Mucosa of gallbladder (tissue), 1 donor: ENCODE measurements around the gene CNTN1. TPM values are rescaled to one million over a fixed set of nuclear protein-coding genes. Genes with fewer than 3 reads are reported as not detected.

Experiments used
- DNase-seq: peaks from one replicate; pipeline ENCODE4 v3.0.0-alpha.2; 2020; ENCODE audit warnings: low spot score
- total RNA-seq: library from RNA; stranded (reverse); gene quantifications from one replicate; pipeline ENCODE4 v1.2.1, GENCODE V29; 2021
- donor health status: DM: no; HTN: no; CAD: no.

Gene CNTN1
- total RNA-seq, 1 donor from 2014 or later, result 38.6 TPM

- DNase-seq, result no peak
These were observed 145.7 kb downstream of the CNTN1 start for GRCh38 chr12:40837891-40838429.

- no peak for DNase-seq
These were observed 151.3 kb downstream of the CNTN1 start for GRCh38 chr12:40843495-40843894.

DNA sequence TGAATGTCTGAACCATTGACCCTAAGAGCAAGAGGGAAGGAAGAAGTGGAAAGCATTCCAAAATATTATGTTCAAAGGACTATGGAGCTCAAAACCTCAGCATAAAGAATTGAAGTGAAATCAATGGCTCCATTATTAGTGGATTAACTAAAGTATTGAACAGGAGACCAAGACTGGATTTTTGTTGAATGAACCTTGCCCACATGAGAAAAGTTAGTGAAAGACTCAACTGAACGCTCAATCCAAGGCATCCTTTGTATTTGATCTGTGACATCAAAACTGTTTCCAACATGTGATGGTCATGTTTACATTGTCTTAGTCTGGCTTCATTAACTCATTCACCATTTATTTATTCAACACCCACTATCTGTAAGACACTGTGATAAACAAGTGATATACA, 161.0 kb downstream of the CNTN1 start:
- no peak for DNase-seq

DNA sequence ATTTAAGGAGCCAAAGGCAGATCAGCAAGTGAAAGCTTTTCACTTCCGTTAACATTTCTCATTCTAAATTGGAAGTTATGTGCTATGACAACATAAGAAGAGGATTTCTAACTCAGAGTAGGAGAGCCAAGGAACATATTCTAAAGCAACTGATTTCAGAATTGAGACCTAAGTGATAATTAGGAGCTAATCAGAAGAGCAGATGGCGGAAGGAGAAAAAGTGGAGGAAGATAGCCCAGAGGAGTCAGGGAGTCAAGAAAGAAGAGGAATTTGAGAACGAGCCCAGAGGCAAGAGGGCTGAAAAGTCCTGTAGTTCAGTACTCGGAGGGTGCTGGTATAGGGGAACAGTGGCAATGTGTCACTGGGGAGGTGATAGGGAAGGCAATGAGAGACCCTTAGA, 162.4 kb downstream of the CNTN1 start:
- DNase-seq, result no peak

- DNase-seq, result no peak
These were observed 172.7 kb downstream of the CNTN1 start for GRCh38 chr12:40864891-40865290.

GRCh38 chr12:40870981-40871380, 178.7 kb downstream of the CNTN1 start:
- DNase-seq, result no peak

DNA sequence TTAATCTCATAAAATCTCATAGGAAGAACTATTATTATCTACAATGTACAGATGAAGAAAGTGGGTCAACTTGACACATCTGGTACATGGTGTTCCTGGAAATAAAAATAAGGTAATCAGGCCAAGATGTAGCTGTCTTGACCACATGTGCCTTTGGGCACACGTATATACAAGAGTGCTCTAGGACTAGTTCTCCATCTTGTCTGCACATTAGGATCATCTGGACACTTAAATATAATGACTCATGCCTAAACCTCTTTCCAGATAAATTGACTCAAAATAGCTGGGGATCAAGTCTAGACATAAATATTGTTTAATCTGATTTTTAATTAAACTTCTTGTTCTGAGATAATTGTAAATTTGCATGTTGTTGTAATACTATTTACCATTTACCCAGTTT, 182.6 kb downstream of the CNTN1 start:
- no peak for DNase-seq

- DNase-seq, result no peak
These were observed 197.1 kb downstream of the CNTN1 start for GRCh38 chr12:40889329-40889728.

DNA sequence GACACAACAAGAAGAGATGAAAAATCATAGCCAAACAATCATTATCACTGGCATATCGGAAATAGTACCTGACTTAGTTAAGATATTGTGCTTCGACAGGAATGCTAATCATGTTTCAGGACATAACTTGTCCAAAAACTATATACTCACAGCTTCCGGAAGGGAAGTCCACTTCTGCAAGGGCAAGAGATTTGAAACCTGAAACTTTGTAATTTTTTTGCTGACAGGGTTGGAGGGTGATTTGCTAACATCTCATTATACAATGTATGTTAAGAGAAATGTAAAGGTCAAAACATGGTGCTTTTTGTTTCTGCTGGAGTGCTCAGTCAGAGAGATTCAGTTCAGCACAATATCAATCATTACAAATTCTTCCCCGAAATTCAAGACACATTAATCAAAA, 200.3 kb downstream of the CNTN1 start:
- no peak for DNase-seq

DNA sequence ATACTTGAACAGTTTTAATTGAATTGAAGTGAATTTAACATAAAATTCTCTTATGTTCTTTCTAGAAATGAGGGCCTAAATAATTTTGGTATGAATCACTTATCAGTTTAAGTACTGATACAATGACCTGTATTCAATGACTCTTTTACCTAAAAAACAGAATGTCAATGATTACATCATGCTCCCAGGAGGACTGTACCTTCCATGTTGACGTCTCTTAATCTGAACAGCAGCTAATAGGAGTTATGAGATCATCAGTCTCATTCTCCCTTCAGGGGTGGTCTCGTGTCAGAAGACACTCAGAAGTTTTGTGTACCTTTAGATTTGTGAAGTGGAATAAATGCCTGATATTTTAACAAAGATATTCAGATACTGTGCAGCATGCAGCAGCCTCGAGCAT, 206.3 kb downstream of the CNTN1 start:
- DNase-seq, result no peak

GRCh38 chr12:40903040-40903439, 210.8 kb downstream of the CNTN1 start:
- DNase-seq, result no peak

DNA sequence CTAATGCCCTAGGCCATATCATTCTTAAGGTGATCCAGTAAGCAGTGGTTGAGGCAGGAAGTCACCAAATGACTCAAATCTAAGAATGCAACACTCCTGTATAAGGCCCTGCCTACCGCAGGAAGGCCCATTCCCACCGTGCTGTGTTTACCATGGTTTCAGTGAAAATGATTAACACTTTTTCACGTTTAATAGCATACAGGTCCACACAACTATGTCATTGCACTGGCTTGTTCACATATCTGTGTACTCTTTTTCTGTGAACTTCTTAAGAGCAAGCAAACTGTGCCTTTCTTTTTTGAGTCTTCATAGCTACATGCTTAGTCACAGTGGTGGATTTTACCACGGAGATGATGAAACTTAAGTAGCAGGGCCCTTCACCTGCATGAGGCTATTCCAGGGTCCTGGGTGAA, 214.9 kb downstream of the CNTN1 start:
- DNase-seq, result no peak

DNA sequence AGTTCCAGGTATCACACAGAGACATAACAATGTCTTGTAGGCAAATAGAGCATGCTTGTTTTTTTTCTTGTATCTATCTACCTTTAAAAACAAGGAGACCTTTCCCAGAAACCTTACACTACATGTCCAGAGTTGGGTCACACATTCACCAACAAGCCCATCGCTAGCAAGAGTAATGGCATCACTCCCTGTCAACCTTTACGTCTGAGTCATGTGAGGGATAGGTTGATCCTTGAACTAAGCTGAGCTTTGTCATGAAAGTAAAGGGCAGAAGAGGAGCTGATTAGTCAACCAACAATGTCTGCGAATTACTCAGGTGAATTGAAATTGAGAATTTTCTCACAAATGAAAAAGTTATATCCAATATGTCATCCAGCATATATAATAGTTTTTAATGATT, 219.4 kb downstream of the CNTN1 start:
- DNase-seq, result no peak

GRCh38 chr12:40915172-40915571, 222.9 kb downstream of the CNTN1 start:
- DNase-seq, result no peak

GRCh38 chr12:40917561-40917960, 225.3 kb downstream of the CNTN1 start:
- no peak for DNase-seq

DNA sequence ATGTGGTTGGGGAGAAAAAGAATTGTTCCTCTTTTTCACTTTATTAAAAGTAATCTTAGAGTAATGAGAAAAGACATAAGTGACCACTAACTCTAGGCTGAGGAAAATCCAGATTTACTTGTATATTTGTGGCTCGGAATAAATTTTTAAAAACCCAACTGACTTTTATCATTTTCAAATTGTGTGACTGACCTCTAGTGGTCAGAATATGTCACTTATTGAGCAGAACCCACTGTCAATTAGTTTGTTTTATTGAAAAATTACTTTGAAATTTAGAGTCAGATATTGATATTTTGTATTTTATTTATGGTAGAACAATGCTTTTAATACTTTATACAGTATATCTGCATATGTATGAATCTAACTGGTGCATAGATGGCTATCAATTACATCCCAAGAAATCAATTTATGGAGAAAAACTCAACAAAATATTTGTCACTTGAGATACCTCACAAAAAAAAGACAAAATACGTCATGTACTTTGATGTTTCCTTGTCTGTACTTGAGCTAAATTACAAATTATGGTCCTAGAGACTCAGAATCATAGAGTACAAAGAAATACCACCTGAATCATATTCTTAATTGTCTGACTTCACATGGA, 229.4 kb downstream of the CNTN1 start:
- DNase-seq, result no peak

GRCh38 chr12:40937891-40938290, 245.7 kb downstream of the CNTN1 start:
- DNase-seq, result no peak

DNA sequence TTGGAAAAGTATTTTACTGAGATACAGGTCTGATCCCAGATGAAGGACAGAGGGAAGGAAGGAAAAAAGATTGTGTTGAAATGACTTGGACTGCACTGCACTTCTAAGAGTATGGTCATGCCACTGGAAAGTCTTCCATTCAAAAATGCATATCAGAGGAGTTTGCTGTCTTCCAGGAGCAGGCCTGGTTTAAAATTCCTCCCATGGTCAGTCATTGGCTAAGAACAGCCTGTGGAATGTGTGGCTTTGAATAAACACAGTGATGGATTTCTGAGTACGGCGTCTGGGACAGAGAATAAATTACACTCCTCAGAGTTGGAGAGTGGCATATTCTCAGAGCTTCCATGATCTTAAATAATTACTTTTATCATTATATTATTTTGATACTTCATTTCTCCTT, 250.1 kb downstream of the CNTN1 start:
- no peak for DNase-seq

- DNase-seq, result no peak
These were observed 253.5 kb downstream of the CNTN1 start for GRCh38 chr12:40945772-40946171.

DNA sequence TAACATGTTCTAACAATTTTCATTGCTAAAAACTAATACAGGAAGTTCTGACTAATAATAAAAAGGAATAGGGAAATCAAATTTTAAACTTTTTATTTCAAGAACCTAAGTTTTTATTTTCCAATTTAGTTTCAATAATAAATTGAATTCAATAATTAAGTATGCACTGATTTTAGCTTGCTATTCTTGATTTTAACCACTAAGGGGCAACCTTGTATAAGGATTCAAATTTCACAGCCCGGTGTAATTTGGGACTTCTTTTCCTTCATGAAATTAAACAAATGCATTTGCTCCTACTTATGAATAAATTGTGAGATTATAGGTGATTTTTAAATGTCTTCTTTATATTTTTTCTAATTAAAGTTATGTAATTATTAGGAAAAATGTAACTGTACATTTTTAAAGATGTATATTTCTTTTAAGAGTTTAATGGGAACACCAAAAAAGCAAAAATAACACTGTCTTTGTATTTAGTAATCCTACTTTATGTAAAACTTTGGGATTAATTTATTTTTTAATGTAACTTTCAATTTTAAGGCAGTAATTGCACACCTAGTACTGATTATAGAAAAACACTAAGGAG, 254.5 kb downstream of the CNTN1 start:
- DNase-seq, result no peak

GRCh38 chr12:40947797-40948196, 255.6 kb downstream of the CNTN1 start:
- DNase-seq, result no peak

- no peak for DNase-seq
These were observed 260.8 kb downstream of the CNTN1 start for GRCh38 chr12:40953076-40953475.

GRCh38 chr12:40957417-40957816, 265.2 kb downstream of the CNTN1 start:
- no peak for DNase-seq

DNA sequence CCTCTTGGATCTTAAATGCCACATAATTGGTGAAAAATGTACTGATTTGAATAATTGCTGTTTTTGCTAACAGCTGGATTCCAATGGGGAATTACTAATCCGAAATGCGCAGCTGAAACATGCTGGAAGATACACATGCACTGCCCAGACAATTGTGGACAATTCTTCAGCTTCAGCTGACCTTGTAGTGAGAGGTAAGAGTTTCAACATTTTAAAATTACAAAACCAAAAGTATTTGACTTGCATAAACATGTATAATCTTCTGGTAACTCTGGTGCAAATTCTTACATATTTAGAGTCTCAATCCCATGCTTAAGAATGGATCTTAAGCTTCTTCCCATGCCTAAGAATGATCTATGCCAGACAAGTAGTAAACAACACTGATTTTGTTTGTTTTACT, 266.8 kb downstream of the CNTN1 start:
- DNase-seq, result no peak
